ELR (cell line): ENCODE data around the gene ARHGAP26.
A peak's percentile ranks its signal among the peaks of the same experiment; 100 is the strongest.
"Not testable (repeated sequence)": the region's sequence is repeated elsewhere in the genome, so short reads cannot be mapped to it uniquely, and the experiment has no call there.

Experiments used
- DNase-seq: peaks from one replicate; pipeline ENCODE4 v3.0.0-alpha.2; 2015; ENCODE audit warnings: low read depth

Gene ARHGAP26

DNA sequence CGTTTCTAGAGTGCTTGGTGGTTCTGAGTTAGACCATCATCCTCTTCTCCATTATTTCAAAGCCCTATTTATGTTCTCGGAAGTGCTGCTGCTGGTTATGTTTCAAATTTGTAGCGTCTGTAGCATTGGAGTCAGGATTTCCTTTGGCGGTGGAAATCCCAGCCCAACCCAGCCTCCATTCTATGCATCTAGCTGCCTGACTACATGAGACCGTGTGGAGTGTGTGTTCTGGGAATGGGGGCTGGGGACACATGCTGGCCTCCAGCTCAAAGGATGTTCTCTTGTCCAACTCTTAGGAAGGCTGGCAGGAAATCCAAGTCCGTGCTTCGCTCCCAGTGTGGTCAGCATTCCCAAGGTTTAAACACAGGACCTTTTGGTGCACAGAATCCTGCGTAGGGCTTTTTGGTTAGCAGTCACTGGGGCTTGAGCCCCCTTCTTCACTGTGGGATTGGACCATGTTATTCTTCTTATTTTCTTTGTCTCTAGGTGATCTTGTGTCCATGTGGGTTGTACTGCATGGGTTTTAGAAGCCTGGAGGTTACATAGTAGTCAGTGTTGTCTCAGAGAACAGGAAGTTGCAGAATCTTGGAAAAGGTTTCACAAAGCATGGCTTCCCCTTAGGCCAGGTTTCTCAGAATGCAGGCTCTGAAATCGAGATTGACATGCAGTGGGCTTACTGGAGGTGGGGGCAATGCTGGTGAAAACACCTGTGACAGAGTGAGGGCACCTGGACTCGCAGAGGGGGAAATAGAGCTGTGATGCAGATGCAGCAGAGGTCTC lies 132.2 kb downstream of the ARHGAP26 start:
- DNase-seq, result no peak

DNA sequence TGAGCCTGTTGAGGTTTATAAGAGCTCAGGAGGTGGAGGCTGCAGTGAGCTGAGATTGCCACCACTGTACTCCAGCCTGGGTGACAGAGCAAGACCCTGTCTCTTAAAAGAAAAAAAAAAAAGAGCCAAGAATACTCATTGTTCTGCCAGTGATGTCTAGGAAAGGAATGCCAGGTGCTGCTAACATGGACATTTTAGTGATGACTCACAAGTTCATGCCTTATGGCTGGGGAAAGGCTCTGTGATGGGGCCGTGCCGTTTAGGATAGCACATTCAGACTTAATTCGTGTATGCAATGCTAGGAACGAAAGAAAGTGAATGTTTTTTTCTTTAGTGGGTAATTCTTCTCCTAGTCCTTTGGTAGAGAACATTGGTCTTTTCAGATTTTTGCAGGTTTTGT lies 134.2 kb downstream of the ARHGAP26 start:
- peak; percentile 55 for DNase-seq

DNA sequence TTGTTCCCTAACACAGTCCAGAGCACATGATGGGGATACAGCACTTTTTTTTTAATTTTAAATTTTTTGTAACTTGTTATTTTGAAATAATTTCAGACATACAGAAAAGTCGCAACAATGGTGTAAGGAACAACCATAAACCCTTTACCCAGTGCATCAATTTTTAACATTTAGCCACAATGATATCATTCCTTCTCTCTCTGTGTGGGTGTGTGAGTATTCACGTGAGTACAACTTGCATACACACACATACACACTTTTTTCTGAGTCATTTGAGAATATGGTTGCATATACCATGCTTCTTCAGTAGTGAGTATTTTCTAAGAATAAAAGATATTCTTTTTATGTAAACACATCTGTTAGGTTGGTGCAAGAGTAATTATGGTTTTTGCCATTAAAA lies 135.2 kb downstream of the ARHGAP26 start:
- no peak for DNase-seq

DNA sequence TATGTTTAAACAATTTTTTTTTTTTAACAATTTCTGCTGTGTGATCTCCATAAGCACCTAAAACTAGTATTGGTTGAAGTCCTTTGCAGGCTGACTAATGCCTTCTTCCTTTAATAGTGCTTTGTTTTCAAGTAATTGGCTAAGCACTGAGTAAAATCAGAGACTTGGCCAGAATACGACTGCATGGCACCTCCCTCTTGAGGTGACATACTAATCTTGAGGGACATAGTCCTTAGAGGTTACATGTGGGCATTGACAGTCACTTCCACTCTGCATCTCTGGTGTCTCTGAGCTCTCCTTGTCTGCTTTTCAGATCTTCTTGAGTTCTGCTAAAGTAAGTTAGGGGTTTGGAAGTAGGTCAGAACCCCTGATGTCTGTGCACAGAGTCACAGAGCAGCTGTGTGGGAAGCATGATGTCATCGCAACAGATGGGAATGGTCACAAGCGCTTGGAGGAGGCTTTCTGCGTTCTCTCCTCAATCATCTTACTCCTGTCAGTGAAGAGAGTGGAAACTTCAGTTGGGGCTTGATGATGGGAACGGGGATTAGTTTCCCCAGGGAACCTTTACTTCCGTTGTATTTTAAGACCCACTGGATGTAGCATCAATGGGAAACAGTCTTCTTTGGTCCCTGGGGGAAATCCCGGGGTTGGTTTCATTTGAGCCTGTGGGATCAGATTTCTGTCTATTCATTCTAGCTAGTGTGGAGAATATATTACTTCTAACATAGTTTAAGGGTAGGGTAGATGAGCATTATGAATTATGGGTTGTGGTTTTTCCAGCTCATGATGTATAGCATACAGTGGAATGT lies 136.9 kb downstream of the ARHGAP26 start:
- no peak for DNase-seq

DNA sequence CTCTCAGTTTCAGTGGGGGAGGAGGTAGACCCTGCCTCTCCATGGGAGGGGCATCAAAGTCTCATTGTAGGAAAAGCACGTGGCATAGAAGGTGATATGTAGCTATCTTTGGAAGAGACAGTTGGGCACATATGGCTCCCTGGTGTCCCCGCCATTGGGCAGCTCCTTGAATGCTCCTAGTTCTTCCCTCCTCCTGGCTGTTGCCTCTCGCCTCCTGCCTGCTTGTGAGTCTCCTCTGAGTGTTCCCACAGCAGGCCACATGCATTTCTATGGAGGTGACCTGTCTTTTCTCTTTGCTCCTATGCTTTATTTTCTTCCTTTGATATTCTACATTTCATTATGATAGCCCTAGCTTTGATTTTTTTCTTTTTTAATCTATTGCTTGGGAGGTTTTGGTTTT lies 138.5 kb downstream of the ARHGAP26 start:
- DNase-seq, result no peak

GRCh38 chr5:142910128-142910527 lies 140.0 kb downstream of the ARHGAP26 start:
- no peak for DNase-seq

DNA sequence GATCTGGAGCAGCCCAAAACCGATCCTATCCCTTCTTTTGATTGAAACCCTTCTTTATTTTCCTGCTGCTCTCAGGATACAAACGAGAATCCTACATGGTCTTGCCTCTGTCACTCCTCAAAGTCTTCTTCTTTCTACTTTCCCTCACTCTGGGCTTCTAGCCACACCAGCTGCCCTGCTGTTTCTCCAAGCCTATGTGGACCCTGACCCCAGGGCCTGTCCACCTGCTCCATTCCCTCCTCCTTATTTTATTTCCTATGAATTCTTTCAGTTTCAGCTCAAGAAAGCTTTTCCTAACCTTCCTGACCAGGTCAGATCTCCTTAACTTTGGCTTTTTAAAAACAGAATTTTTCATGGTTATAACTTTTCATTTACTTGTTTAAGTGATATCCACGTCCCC lies 141.0 kb downstream of the ARHGAP26 start:
- no peak for DNase-seq

DNA sequence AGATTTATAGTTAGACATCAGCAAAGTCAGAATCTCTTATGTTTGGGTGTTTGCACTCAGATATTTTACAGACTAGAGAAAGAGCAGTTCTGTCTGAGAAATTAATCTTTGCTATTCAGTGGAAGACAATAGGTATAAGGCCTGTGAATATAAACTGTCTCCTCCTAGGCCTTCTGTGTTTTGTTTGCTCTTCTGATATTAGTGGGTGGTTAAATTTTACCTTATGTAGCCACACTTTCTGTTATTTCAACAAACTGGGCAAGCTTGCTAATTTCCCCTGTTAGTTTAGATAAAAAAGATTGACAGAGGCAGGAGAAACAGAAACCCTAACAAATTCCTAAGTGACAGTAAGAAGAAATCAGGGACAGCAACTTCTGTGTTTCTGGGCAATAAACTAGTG lies 141.6 kb downstream of the ARHGAP26 start:
- DNase-seq, result no peak

DNA sequence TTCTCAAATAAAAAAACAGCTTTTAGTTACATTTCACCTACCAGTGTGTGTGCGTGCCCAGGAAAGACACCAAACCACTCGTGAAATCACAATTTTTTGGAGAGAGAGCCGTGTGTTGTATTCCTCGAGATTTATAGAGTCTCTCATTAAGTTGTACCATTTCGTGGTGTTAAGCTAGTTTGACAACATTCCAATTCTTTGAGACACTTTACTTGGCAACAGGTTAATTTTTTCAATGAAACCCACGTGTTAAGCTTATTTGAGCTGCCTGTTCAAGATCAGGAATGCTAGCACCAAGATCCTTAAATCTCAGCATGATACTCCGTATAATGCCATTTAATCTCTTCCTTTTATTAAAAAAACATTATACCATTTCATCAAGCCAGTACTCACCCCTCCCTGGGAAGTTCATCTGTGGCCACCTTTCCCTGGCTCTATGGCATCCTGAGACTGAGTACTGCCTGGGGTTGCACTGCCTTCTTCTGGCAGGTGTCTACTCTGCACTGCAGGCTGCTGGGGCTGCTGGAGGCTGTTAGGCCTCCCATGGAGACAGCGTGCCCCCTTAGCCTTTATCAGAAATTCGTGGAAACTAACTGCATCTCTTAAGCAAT lies 143.7 kb downstream of the ARHGAP26 start:
- no peak for DNase-seq

DNA sequence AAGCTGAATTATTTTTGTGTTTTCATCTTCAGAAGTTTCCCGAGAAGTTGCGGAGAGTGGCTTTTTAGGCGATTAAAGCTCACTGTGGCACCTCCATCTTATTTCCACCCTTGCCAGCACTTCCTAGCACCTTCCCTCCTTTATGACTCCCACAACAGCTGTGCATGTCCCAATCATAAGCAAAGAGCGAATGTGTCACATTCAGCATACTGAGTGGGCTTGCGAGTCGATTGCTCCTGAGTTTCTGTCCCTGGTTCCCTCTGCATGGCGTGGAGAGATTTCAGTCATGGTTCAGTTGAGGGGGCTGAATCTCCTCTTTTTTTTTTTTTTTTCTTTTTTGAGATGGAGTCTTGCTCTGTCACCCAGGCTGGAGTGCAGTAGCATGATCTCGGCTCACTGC lies 144.9 kb downstream of the ARHGAP26 start:
- no peak for DNase-seq

- peak; percentile 64 for DNase-seq
Observed at GRCh38 chr5:142915813-142916424, 145.7 kb downstream of the ARHGAP26 start.

DNA sequence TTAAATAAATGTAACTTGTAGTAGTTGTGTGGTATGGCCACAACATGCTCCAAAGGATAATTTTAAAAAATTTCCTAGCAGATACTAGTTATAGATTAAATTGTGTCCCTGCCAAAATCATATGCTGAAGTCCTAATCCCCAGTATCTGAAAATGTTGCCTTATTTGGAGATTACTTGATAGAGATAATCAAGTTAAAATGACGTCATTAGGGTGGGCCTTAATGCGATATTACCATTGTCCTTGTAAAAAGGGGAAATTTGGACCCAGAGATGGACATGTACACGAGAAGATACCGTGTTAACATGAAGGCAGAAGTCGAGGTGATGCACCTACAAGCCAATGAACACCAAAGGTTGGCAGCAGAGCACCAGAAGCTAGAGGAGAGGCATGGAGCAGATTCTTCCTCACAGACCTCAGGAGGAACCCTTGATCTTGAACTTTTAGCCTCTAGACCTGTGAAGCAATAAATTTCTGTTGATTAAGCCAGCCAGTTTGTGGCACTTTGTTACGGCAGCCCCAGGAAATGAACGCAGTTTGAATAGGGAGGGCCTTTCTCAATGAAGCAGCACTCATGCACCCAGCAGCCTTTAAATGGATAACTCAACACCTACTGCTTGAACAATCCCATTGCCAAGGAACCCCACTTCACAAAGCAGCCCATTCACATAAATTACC lies 148.9 kb downstream of the ARHGAP26 start:
- DNase-seq, result no peak

- DNase-seq, result no peak
Observed at GRCh38 chr5:142920849-142921612, 150.9 kb downstream of the ARHGAP26 start.

GRCh38 chr5:142922223-142922952 lies 152.2 kb downstream of the ARHGAP26 start:
- peak; percentile 80 for DNase-seq

DNA sequence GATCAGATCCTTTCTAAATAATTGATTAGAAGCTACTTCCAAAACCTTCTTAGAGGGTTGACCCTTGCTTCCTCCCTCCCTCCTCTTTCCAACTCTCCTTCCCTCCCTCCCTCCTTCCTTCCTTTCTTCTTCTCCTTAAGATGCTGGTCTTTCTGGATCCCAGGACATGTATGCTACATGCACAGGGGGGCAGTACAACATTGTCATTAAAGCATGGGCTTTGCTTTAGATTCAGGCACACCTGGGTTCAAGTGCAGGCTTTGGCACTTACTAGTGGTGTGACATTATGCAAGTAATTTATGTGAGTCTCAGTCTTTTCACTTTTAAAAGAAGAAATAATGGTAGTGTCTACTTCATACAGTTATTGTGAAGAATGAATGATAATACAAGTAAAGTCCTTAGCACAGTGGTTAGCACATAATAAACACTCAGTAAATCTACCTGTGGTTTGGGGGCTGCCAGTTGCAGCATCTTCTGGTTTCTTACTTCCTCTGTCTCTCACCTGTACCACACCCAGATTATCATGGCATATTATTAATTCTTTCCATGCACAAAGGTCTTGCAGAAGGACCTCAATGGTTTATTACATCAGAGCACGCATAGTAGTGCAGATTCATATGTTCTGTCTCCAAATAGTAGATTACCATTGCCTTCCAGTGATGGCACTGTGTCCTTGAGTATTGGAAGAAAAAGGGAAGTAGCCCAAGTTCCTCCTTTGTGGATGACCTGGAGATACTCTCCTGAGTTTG lies 154.1 kb downstream of the ARHGAP26 start:
- peak; percentile 56 for DNase-seq

DNA sequence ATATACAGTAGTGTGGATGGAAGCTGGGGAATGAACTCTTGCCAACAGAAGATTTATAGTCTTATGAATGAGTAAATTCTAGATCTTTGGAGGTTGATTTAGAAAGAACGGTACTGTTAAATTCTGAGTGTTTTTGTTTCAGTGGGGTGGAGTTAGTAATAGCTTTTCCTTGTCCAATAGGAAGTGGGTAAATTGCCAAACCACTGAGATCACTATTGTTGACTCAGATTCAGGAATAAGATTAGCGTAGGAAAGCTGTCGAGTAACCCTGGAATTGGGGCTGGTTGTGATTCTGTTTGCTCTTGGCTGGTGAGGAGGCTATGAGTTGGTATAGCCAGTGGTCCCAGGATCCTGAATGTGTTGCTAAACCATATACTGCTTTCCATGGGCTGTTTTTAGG lies 155.6 kb downstream of the ARHGAP26 start:
- DNase-seq, result peak; percentile 88

DNA sequence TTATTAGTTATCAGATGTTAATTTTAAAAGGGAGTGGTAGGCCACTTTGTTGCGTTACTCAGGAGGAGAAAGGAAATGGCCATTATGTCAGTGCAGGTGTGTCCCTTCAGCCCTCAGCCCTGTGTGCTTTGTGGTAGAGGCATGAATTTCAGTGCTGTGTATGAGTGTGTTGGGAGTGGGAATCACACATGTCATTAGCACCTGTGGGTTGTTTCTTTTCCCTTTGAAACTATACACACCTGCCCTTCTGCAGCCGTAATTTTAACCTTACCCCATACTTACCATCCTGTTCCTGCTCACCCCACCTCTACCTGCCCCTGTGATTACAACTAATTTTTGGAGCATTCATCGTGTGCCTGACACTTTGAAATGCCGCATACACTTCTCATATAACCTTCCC lies 156.4 kb downstream of the ARHGAP26 start:
- DNase-seq, result no peak

DNA sequence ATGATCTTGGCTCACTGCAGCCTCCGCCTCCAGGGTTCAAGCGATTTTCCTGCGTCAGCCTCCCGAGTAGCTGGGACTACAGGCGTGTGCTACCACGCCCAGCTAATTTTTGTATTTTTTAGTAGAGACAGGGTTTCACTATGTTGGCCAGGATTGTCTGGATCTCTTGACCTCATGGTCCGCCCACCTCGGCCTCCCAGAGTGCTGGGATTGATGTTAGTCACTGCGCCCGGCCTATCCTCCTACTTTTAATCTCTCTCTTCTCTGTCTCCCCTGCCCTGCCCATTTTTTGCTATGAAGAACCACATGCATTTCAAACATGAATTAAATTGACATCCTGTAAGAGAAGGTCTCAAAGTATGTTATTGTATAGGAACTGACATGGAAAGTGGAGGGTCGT lies 158.8 kb downstream of the ARHGAP26 start:
- not testable (repeated sequence) for DNase-seq

- DNase-seq, result no peak
Observed at GRCh38 chr5:142929587-142929986, 159.4 kb downstream of the ARHGAP26 start.
